Stimulated activated CD4-positive, alpha-beta T cell treated with anti-CD3 and anti-CD28 coated beads, TNF-alpha, amount 100 ng/mL, for 1 hour (primary cell): ENCODE data around the gene SOX6.

ENCODE experiments used
- DNase-seq, 3 donors: peaks; one replicate each; pipeline ENCODE4 v3.0.0-alpha.2; 2020; ENCODE audit warnings: low read depth in 3 of 3, low spot score in 1 of 3

SOX6 gene

GRCh38 chr11:16007514-16007913 lies 348.8 kb downstream of the SOX6 start:
- no peak for DNase-seq

GRCh38 chr11:16002942-16003341 lies 353.4 kb downstream of the SOX6 start:
- DNase-seq, result no peak

- no peak for DNase-seq
Observed at GRCh38 chr11:16001899-16002426, 354.4 kb downstream of the SOX6 start.

- no peak for DNase-seq
Observed at GRCh38 chr11:16001044-16001568, 355.2 kb downstream of the SOX6 start.

- no peak for DNase-seq
Observed at GRCh38 chr11:16000065-16000464, 356.3 kb downstream of the SOX6 start.

- DNase-seq, result no peak
Observed at GRCh38 chr11:15993345-15993744, 363.0 kb downstream of the SOX6 start.

GRCh38 chr11:15991215-15991614 lies 365.1 kb downstream of the SOX6 start:
- DNase-seq, result no peak

- no peak for DNase-seq
Observed at GRCh38 chr11:15989685-15990084, 366.7 kb downstream of the SOX6 start.

- no peak for DNase-seq
Observed at GRCh38 chr11:15988693-15989231, 367.6 kb downstream of the SOX6 start.

GRCh38 chr11:15988016-15988550 lies 368.3 kb downstream of the SOX6 start:
- no peak for DNase-seq

GRCh38 chr11:15987046-15987445 lies 369.3 kb downstream of the SOX6 start:
- no peak for DNase-seq

GRCh38 chr11:15985860-15986139 lies 370.5 kb downstream of the SOX6 start:
- no peak for DNase-seq

GRCh38 chr11:15985127-15985859 lies 371.1 kb downstream of the SOX6 start:
- no peak for DNase-seq

- DNase-seq, result no peak
Observed at GRCh38 chr11:15981292-15981691, 375.1 kb downstream of the SOX6 start.

GRCh38 chr11:15977116-15977515 lies 379.2 kb downstream of the SOX6 start:
- DNase-seq, result no peak

- DNase-seq, result no peak
Observed at GRCh38 chr11:15976433-15977045, 379.8 kb downstream of the SOX6 start.

GRCh38 chr11:15975742-15976141 lies 380.6 kb downstream of the SOX6 start:
- DNase-seq, result no peak

- no peak for DNase-seq
Observed at GRCh38 chr11:15972838-15973237, 383.5 kb downstream of the SOX6 start.

- no peak for DNase-seq
Observed at GRCh38 chr11:15971215-15971546, 385.2 kb downstream of the SOX6 start.

- no peak for DNase-seq
Observed at GRCh38 chr11:15970506-15971214, 385.7 kb downstream of the SOX6 start.

- no peak for DNase-seq
Observed at GRCh38 chr11:15969701-15970329, 386.5 kb downstream of the SOX6 start.
